HG03097 (cell line): ENCODE measurements around the gene SLC25A42.

Source experiments
- ATAC-seq: cut with Tn5 transposase; IDR thresholded peaks from one replicate; pipeline ENCODE4 v1.9.1; 2021; ENCODE audit not compliant: unreplicated experiment, low FRiP score

Gene SLC25A42

DNA sequence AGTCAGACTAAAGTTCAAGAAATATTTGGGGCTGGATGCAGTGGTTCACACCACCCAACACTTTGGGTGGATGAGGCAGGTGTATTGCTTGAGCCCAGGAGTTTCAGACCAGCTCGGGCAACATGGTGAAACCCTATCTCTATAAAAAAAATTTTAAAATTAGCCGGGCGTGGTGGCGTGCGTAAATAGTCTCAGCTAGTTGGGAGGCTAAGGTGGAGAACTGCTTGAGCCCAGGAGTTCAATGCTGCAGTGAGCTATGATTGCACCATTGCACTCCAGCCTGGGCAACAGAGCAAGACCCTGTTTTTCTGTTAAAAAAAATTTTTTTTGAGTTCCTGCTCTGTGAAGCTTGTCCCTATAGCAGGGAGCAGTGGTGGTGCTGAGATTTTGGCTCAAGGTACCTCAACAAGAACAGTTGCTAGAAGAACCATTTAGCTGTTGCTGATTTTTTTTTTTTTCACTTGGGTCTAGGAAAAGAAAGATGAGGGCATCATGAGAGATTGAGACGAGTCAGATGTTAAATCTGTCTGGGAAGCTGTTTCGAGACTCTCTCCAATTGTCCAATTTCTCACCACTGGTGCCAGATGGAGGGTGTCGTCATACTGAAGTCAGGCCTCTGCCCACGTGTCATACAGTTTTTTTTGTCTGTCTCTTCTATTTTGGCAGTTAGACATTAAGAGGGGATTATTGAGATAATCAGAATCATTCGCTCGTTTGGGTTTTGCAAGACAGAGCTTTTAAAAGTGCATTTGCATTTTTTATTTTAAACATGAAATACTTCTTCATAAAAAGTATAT, 3.7 kb downstream of the SLC25A42 start:
- ATAC-seq, result no peak

DNA sequence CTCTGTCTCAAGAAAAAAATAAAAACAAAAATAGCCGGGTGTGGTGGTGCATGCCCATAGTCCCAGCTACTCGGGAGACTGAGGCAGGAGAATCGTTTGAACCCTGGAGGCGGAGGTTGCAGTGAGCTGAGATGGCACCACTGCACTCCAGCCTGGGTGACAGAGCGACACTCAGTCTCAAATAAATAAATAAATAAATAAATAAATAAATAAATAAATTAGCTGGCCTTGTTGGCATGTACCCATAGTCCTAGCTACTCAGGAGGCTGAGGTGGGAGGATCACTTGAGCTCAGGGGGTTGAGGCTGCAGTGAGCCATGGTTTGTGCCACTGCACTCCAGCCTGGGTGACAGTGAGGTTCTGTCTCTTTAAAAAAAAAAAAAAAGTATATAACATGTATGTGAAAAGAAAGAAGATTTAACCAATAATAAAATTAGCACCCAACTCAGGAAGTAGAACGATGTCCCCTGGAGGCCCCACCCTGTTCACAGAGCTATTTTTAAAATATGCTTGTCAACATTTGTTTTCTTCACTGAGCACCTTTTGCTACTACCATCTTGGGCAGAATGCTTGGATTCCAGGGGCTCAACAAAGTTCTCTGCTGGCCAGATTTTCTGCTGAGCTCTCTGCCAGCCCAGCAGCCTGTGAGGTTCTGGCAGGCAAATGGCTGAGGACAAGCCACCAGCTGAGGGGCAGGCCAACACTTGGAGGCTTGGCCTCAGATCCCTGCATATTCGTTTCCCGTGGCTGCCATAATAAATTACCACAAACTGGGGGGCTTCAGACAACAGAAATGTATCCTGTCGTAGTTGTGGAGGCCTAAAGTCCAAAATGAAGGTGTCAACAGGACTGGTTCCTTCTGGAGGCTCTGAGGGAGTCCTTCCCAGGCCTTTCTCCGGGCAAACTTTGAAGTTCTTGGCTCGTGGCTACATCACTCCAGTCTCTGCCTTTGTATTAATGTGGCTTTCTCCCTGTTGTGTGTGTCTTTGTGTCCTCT, 5.2 kb downstream of the SLC25A42 start:
- ATAC-seq, result no peak

DNA sequence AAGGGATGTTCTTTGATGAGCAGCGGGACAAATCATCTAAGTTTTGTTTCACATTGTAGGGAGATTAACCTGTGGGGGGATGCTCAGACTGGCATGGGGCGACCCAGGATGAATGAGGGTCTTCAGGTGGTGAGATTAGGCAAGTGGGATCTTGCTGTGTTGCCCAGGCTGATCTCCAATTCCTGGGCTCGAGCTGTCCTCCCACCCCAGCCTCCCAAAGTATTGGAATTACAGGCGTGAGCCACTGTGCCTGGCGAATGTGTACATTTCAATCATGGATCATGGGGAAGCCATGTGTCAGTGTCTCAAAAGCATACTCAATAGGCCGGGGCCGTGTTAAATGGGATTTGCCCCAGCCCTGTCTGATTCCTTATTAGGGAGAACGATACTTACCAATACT, 8.1 kb downstream of the SLC25A42 start:
- no peak for ATAC-seq

DNA sequence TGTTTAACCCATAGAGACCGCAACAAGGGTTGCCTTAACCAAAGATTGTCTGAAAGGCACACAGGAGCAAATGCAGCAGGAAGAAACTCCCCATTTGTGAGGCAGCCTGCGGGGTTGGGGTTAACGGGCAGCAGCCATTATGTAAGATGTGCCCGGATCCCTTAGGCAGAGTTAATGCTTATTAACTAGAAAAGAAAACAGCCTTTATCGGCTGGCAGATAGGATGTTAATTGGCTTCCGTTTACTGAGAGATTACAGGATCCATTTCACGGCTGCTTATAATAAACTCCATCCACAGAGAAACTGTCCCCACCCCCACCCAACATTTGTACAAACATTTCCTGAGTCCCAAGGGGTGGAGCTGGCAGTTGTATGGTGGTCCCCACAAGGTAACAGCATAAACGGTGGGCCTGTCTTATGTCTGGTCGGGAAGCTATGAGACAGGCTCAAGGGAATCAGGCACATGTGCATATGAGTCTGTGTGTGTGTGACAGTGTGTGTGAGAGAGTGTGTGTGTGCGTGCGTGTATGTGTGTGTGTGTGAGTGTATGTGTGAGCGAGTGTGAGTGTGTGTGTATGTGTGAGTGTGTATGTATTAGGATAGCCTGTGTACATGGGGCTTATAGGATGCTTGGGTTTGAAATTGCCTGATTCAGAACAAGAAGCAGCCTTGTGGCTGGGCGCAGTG, 10.5 kb downstream of the SLC25A42 start:
- no peak for ATAC-seq

DNA sequence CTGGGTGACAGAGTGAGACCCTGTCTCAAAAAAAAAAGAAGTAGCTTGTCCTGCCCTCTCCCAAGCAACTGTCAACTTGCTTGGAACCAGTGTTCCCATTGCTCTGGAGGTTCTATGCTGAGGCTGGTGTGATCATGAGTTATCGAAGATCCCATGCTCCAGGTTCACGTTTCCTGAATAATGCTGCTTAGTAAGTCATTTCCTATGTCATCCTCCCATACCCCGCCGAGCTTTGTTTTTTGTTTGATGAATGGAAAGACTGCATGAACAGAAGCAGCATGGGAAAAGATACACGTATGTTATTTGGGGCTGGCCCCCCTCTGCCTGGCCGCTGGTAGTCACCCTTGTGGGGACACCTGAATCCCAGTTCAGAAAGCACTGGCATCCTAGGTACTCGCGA, 11.3 kb downstream of the SLC25A42 start:
- no peak for ATAC-seq

DNA sequence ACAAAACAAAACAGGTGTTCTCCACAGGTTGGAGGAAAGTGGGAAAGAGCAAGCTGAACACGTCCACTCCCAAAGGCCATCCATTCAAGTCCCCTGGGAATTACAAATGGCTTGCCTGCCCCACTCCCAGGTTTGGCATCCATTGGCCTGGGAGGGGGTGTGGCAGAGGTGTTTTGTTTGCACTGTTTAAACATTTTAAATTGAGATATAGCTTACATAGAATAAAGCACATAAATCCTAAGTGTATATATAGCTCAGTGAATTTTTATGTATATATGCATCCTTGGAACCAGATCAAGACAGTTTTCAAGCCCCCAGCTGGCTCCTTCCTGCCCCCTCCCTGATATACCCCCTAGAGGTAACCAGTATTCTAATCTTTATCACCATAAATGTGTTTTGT, 12.7 kb downstream of the SLC25A42 start:
- ATAC-seq, result no peak

DNA sequence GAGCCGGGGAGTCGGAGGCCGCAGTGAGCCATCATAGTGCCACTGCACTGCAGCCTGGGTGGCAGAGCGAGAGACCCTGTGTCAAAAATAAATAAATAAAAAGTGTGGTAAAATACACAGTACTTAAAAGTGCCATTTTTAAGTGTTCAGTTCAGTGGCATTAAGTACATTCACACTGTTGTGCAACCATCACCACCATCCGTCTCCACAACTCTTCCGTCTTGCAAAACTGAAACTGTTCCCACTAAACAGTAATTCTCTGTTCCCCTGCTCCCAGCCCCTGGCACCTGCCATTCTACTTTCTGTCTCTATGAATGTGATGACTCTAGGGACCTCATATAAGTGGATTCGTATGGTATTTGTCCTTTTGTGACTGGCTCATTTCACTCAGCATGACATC, 13.3 kb downstream of the SLC25A42 start:
- ATAC-seq, result no peak

DNA sequence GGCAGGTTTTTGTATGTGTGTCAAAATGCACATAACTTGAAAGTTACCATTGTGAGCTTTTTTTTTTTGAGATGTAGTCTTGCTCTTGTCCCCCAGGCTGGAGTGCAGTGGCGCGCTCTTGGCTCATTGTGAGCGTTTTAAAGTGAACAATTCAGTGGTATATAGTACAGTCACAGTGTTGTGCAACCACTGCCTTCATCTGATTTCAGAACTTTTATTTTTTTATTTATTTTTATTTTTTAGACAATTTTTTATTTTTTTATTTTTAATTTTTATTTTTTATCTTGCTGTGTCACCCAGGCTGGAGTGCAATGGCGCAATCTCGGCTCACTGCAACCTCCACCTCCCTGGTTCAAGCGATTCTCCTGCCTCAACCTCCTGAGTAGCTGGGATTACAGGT, 15.0 kb downstream of the SLC25A42 start:
- no peak for ATAC-seq

DNA sequence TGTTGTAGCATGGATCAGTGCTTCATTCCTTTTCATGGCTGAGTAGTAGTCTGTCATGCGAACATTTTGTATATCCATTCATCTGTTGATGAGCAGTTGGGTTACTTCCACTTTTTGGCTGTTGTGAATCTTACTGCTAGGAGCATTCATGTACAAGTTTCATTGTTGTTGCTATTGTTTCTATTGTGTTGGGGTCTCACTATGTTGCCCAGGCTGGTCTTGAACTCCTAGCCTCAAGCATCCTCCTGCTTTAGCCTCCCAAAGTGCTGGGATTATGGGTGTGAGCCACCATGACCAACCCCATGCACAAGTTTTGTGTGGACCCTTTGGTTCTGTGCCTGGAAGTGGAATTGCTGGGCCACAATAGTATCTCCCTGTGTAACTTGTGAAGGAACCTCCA, 15.8 kb downstream of the SLC25A42 start:
- no peak for ATAC-seq

DNA sequence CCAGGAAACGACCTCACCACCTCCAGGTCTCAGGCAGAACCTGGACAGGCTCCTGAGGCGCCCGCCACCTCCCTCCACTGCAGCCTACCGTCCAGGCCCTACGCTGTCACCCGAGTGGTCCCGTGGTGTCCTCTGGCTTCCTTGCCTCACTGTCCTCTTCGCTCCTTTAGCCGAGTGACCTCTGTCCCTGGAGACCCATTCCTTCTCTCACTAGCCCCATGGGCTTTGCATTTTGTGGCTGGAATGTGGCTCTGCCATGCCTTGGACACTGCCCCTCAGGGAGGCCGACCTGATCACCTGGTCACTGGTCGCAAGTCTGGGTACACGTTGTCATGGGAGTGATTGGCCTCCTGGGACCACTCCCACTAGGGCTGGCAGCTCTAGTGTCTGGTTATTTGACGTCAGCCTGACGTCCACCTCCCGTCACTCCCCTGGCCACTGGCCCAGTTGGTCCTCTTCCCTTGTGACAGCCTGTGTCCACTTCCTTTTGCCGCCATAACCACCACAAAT, 17.9 kb downstream of the SLC25A42 start:
- ATAC-seq, result no peak

DNA sequence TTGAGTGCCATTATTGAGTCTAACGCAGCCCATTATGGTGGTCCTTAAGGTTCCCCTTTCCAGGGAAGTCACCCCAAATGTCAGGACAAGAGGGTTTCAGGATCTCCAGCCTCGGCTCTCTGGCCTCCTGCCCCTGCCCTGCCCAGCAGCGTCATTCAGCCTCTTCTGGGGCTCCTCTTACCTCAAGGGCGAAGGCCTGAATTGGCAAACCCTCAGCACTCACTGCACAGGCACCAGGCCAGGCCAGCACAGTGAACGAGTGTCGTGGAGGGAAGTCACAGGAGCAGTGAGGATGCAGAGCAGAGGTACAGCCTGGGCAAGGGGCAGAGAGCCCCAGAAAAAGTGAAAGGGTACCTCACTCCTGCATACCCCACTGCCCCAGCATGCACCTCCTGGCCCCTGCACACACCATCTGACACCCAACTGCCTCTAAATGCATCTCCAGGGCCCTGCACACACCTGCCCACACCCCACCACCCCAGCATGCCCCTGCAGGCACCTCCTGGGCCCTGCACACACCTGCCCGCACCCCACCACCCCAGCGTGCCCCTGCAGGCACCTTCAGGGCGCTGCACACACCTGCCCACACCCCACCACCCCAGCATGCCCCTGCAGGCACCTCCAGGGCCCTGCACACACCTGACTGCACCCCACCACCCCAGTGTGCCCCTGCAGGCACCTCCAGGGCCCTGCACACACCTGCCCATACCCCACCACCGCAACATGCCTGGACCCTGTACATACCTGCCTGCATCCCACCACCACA, 19.8 kb downstream of the SLC25A42 start:
- ATAC-seq, result no peak

DNA sequence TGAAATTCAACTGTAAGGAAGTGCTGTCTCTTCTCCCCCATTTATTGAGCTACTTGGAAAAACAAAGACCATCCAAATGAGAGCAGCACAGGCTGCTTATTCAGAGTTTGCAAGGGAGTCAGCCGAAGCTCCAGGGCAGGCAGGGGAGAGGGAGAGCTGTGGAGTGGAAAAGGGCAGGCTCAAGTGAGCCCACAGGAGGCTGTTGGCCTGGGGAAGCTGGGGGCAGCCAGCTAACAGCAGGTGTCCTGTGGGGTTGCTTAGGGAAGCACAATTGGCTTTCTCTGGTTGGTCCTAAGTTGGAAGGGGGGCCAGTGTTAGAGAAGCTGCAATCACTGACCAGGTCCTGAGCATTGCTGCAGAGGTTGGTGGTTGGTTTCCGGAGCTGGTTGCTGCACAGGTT, 23.9 kb downstream of the SLC25A42 start:
- no peak for ATAC-seq

DNA sequence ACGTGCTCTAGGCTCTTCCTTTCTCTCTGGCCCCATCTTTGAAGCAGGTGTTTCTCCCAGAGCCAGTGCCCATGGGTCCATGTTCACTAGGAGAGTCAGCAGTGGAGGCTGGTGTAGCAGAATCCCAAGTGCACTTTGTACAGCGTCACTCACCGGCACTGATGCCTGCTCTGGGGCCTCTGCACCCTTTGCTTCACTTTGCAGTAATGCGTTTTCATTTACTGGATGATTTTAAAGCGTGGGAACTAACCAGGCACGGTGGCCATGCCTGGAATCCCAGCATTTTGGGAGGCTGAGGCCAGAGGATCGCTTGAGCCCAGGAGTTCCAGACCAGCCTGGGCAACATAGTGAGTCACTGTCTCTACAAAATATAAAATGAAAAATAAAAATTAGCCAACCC, 30.7 kb downstream of the SLC25A42 start:
- ATAC-seq, result no peak

DNA sequence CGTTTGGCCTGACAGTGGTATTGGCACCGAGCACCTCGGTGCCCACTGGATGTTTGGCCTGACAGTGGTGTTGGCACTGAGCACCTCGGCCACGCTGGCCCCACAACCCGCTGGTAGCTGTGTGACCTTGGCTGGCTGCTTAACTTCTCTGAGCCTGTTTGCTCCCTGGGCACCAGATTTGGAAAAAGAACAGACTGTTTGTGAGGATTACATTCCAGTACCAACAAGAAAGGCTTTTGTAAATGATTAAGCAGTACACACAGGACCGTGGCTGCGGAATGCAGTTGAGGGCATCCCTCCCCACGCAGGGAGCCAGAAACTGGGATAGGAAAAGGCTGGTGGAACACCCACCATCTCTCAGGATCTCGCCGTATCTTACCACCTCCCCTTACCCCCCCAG, 31.9 kb downstream of the SLC25A42 start:
- ATAC-seq, result no peak

DNA sequence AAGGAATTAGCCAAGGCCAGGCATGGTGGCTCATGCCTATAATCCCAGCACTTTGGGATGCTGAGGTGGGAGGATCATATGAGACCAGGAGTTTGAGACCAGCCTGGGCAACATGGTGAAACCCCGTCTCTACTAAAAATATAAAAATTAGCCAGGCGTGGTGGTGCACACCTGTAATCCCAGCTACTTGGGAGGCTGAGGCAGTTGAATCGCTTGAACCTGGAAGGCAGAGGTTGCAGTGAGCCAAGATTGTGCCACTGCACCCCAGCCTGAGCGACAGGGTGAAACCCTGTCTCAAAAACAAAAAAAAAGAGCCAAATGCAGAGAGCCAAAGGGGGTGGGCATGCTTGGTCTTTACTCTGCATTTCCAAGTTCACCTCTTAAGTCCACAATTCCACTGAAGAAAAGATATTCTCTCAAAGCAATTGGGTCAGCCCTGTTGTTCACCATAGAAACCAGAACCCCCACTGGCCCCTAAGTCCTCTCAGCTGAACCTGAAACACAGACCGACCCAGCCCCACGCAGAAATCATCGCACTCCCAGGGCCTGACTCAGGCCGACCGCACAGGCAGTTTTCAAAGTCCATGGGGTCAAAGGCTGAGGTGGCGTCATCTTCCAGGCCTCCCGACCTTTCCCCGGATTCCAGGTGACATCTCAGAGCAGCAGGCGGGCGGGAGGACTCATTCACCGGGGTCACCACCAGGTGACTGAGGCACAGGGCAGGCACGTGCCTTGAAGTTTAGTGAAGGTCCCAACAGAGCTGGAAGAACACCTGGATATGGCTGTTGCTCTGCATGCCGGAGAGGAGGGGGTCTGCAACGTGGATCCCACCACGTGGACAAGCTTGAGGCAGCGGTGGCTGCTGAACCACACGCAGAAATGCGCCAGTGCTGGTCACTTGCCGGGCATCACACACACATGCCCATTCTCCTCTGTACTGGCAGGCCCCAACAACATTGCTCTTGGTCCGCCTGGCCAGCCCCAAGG, 33.1 kb downstream of the SLC25A42 start:
- no peak for ATAC-seq

DNA sequence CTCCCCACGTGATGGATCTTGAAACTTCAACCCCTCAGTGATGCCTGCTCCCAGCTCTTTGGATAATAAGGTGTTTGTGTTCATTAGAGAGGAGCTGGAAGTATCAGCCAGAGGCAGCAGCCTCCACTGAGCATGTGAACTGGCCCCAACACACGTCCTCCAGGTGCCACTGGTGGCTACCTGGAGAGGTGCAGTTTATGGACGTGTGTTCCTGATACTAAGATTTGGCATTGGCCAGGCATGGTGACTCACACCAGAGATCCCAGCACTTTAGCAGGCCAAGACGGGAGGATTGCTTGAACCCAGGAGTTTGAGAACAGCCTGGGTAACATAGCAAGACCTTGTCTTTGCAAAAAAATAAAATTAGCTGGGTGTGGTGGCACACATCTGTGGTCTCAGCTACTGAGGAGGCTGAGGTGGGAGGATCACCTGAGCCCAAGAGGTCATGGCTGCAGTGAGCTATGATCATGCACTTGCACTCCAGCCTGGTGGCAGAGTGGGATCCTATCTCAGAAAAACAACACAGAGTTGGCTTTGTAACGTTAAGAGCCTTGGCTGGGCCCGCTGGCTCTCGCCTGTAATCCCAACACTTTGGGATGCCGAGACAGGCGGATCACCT, 34.4 kb downstream of the SLC25A42 start:
- no peak for ATAC-seq

DNA sequence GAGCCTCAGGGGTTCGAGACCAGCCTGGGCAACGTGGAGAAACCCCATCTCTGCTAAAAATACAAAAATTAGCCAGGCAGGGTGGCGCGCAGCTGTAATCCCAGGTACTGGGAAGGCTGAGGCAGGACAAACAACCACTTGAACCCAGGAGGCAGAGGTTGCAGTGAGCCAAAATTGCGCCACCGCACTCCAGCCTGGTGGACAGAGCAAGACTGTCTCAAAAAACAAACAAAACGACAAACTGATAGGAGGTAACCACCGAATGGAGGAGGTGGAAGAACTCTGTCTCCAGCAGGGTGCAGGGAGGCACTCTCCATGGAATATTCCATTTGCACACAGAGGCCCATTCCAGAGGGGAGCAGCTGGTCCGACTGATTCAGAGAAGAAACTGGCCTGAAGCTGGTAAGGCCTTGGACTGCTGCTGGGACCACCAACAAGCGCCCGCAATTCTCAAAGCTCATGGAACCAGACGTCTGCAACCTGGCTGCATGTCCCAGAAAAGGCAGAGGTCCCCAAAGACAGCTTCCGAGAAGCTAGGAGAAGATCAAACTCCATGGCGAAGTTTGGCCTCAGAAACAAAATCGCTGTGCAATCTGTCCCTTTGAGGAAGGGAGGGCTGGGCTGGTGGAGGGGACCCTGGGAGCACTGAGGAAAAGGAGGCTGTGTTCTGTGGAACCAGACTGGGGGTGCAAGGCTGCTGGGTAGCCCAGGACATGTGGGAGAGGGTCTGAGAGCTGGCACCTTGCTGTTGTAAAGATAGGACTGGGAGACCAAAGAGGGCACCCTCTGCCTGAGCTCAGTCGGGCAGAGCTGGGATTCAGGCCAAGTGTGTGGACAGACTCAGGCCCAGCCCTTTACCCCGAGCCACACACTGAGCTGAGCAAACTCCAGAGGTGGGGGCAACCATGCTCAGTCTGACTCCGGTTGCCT, 35.2 kb downstream of the SLC25A42 start:
- ATAC-seq, result no peak
